ENCODE data around the gene SELPLG.
"Not testable (repeated sequence)": the region's sequence is repeated elsewhere in the genome, so short reads cannot be mapped to it uniquely, and the experiment has no call there.

SELPLG gene

DNA sequence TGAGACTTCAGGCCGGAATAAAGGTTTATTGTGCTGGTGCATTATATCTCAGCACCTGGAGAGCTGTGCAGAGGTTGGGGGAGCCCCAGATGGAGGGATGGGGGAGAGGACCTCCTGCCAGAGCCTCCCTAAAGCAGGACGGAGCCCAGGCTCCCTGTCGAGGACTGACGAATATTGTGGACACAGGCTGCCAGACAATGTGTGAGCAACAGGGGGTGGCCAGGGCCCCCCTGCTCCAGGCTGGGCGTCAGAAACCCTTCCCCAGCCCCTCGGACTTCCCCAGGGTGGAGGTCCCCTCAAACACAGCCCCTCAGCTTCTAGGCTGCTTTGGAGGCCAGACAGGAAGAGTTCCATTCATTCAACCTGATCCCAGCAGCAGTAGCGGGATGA is 43.9 kb downstream of the SELPLG start:
- DNase-seq (ENCODE audit: low read depth), result no peak

DNA sequence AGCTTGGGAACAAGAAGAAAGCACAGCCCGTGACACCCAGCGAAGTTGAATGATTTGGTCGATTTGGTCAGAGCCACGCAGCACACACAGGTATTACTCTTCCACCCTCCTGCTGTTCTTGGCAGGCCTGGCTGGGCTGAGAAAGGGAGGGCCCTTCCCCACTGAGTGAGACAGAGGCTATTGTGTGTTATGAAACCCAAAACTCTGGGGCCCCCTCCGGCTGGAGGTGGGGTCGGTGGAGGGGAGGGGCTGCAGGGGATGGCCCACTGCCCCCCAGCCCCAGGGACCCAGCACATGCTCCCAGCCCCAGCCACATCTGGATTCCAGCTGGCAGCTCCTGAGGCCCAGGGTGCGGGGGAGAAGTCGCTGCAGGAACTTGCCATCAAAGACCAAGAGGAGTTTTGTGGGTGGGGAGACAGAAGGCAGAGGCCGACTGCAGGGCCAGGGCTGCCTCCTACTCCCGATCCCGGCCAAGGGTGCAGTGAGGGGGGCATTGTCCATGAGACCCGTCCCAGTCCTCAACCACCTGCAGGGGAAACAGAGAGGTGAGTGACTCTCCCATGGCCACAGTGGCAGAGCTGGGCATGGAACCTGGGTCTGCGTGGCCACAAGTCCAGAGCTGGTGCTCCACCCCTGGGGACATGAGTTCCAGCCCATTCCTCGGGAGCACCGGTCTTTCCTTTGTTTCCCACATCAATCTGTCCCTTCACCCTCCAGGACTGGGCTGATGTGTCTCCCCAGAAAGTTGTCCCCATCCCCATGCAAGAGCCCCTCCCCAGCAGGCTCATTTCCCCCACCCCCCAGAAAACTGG is 44.5 kb downstream of the SELPLG start:
- no peak for DNase-seq (ENCODE audit: low read depth)

GRCh38 chr12:108587826-108588225 is 45.9 kb downstream of the SELPLG start:
- no peak for DNase-seq (ENCODE audit: low read depth)

DNA sequence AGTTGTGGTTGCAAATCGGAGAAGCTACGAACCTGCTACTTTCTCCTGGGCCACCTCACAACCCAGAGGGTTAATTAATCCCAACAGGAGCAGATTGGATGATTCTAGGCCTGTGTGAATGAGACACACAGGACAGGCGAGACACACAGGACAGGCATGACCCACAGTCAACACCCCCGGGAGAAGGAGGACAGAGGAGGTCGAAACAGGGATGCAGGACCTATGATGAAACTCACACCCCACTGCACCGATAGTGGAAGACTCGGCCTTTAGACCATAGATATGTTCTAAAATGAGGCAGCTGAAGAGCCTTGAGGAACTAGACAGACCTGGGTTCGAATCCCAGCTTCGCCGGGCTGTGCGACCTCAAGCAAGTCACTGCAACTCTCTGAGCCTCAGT is 47.4 kb downstream of the SELPLG start:
- no peak for DNase-seq (ENCODE audit: low read depth)

DNA sequence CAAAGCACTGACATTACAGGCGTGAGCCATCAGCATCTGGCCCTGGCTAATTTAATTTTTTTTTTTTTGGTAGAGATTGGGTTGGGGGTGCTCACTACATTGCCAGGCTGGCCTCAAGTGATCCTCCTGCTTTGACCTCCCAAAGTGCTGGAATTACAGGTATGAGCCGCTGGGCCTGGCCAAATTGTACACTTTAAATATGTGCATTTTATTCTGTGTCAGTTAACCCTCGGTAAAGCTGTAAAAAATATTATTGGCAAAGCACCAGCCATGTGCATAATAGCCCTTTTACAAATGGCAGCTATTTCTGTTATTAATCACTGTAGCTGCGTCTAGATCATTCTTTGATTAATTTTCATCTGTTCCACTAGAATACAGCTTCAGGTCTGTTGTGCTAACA is 47.8 kb downstream of the SELPLG start:
- no peak for DNase-seq (ENCODE audit: low read depth)

- DNase-seq (ENCODE audit: low read depth), result no peak
These were observed 49.1 kb downstream of the SELPLG start for GRCh38 chr12:108584456-108585065.

GRCh38 chr12:108583991-108584390 is 49.7 kb downstream of the SELPLG start:
- no peak for DNase-seq (ENCODE audit: low read depth)

- no peak for DNase-seq (ENCODE audit: low read depth)
These were observed 50.5 kb downstream of the SELPLG start for GRCh38 chr12:108582978-108583770.

- no peak for DNase-seq (ENCODE audit: low read depth)
These were observed 51.2 kb downstream of the SELPLG start for GRCh38 chr12:108582509-108582908.

DNA sequence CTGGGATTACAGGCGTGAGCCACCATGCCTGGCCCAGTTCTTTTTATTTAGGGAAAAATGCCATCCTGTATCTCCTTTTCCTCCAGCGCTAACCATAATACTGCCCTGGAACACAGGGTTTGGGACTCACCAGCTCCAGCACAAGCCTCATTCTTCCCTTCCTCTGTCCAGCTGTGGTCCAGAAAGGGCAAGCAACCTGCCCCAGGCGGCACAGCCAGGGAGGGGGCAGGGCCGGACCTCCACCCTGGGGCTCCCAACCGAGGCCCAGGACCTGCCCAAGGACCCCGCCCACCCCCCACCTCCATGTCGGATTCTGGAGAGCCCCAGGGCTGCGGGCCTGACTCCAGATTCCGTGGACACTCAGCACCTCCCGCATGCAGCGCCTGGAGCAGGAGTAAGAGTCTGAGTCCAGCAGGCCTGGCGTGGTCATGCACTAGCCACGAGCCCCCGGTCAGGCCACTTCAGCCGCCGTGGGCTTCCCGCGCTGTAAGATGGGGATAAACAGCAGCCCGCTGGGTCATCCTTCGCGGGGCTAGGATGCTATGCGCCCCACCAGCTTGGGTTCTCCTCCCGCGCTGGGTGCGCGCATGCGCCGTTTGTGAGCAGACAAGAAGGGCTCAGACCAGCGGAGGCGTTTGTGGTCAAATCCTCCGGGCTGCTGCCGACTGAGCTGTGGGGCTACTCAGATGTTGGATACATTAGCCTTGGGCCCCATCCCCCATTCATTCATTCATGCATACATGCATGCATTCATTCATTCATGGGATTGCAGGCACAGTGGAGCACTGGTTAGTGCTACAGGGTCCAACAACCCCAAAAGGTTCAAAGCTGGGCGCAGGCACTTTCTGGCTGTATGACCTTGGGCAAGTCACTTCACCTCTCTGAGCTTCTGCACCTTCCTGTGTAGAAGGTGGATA is 52.1 kb downstream of the SELPLG start:
- no peak for DNase-seq (ENCODE audit: low read depth)

DNA sequence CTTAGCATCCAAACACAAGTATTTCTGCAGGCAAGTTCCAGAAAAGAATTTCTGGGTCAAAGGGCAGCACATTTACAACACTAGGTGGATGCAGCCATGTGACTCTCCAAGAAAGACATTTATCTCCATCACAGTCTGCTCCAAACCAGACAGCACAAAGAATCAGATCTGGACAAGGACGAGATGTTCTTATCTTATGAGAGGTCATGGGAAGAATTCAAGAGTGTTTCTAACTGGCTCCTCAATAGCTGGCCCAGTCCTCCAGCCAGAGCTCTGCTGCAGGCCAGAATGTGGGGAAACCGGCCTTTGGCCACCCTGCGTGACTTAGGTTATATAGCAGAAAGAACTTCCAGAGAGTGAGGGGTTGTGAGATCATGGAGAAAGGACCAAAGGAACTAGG is 53.2 kb downstream of the SELPLG start:
- no peak for DNase-seq (ENCODE audit: low read depth)

GRCh38 chr12:108578813-108579212 is 54.9 kb downstream of the SELPLG start:
- DNase-seq (ENCODE audit: low read depth), result no peak

DNA sequence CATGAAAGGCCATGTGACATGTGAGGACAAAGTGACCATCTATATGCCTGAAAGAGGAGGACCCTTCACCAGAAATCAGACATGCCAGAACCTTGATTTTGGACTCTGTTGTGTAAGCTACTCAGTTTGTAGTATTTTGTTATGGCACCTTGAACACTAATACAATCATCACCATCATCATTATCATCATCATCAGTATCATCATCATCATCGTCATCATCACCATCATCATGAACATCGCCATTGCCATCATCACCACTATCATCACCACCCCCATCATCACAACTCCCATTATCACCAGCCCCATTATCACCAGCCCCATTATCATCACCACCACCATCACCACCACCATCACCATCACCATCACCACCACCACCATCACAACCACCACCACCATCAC is 55.4 kb downstream of the SELPLG start:
- no peak for DNase-seq (ENCODE audit: low read depth)

- DNase-seq (ENCODE audit: low read depth), result no peak
These were observed 56.2 kb downstream of the SELPLG start for GRCh38 chr12:108577458-108577857.

DNA sequence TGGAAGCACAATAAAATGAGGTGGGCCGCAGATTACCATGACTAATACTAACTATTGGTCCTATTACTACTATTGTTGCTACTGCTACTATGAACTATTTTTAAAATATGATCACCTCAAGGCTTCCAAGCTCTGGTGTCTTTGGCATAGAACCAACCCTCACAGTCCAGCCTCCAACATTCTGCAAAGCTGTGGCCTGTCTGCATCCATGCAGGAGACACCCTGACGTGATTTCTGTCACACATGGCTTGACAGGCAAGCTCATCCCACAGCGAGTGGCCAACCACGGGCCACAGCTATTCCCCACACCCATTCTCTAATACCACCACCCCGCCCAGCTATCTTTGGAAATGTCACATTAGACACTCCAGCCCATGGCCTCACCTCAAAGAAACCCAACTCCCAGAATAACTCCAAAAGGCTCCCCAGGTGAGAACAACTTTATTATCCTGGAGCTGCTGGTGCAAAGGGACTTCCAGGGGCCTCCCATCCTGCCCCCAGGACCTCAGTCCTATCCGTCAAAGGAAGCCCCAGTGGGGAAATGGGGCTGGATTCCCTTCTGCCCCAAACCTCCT is 56.9 kb downstream of the SELPLG start:
- no peak for DNase-seq (ENCODE audit: low read depth)

GRCh38 chr12:108575199-108575912 is 58.3 kb downstream of the SELPLG start:
- DNase-seq (ENCODE audit: low read depth), result no peak

DNA sequence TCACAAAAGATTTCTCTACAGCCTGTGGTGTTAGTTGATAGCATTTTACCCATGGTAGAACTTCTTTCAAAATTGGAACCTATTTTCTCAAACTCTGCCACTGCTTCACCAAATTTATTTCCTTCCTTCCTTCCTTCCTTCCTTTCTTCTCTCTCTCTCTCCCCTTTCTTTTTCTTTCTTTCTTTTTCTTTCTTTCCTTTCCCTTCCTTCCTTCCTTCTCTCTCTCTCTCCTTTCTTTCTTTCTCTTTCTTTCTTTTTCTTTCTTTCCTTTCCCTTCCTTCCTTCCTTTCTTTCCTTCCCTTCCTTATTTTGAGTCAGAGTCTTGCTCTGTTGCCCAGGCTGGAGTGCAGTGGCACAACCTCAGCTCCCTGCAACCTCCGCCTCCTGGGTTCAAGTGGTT is 59.4 kb downstream of the SELPLG start:
- DNase-seq (ENCODE audit: low read depth), result not testable (repeated sequence)

- no peak for DNase-seq (ENCODE audit: low read depth)
These were observed 60.4 kb downstream of the SELPLG start for GRCh38 chr12:108573317-108573716.

- DNase-seq (ENCODE audit: low read depth), result no peak
These were observed 61.4 kb downstream of the SELPLG start for GRCh38 chr12:108572166-108572790.
